ENCODE measurements around the gene PTPRM.

Gene PTPRM

DNA sequence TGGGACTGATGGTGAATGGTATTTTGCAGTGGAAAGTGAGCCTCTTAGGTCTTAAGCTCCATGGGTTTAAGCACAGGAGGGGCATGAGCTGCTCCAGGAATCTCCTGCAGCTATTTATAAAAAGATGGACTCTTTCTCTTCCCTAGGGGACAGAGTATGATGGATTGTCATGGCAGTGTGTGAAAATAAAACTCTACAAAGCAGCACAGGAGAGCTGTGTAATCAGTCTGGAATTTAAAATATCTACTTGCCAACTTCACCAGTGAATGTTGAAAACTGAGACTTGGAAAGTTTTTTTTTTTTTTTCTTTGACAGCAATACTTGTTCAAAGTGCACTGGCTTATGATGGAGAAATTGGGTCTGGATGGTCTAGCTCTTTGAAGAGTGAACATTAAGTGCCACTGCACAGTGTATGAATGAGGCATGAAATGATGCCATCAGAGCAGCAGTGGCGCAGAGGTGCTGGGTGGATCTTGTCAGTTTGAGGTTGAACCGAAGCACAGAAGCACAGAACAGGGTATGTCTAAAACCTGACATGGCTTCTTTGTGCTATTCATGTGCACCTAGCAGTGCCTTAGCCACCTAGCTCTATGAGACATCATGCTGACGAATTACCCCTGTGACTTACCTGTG lies 245.4 kb downstream of the PTPRM start:
- DNase-seq = no peak

DNA sequence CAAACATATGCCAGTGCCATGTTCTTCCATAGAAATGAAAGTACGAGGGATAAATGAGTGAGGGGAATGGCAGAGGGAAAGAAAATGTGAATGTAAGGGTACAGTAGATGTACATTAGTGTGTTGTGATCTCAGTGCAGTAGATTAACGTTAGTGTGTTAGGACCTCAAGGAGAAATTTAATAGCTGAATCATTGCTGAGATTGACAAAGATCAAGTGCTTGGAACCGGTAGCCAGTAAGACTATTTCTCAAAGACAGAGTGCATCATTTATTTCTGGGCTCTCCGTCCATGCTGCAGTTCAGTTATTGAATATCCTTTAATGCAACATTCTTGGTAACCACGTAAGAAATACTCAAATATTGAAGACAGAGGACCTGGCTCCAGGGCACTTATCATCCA lies 246.0 kb downstream of the PTPRM start:
- DNase-seq = no peak

DNA sequence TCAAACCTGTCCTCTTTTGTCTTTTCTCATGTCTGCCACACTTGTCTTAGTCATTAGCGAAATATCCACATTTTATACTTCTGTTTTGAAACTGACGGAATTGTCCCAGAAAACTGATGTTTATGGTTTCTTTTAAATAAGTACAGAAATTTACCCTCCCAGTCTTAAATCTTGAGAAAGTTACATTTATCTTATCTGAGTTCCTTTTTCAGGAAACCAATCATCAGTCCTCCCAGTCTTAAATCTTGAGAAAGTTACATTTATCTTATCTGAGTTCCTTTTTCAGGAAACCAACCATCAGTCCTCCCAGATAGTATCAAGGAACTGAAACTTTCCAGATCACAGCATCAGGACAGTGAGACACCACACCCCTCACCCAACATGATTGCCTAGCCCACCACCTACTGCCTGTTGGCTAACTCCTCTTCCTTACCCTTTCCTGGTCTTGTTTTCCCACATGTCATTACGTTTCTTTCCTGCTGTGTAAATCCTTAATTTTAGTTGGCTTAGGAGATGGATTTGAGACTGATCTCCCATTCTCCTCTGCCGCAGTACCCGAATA lies 247.7 kb downstream of the PTPRM start:
- DNase-seq = no peak

DNA sequence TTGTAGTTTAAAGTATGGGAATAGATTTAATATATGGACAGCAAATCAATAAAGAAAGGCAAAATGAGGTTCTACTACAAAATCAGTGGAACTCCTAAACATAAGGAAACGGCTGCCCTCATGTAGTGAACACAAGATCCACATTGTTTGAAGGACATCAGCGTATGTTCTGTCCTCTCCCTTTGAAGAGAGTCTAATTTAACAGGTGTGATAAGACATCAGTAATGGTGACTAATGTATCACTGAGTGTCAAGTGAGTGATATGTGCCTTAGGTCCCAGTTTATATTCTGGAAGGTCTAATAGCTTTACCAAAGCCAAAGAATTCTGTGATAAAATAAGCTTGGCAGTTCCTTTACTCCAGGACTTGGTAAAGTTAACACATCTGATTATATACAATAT lies 248.7 kb downstream of the PTPRM start:
- no peak for DNase-seq

DNA sequence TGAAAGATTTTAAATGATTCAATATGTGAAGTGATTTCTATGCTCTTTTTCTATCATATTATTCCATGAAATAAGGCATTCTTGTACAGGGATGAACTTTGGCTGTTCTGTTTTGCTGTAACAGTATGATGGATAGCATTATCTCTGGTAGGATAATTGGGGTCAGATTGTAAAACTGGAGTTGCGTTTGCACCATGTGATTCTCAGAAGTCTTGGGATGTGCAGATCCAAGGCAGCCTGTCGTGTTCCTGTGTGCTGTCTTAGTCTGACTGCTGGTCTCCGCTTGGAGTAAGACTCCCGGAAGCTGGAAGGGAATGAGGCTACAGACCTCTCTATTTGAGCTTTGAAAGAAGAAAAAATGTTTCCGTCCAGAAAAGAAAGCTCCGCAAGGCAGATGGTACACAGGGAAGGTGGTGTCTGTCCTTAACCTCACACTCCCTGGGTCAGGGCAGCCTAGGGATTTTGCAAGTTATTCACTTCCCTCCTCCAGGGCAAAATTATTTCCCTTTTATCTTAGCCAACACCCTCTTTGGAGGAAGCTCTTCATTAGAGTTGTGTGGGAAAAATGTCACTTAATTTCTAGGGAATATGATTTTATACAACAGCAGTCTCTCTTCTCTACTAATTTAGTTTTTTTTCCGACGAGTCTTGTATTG lies 250.6 kb downstream of the PTPRM start:
- no peak for DNase-seq

DNA sequence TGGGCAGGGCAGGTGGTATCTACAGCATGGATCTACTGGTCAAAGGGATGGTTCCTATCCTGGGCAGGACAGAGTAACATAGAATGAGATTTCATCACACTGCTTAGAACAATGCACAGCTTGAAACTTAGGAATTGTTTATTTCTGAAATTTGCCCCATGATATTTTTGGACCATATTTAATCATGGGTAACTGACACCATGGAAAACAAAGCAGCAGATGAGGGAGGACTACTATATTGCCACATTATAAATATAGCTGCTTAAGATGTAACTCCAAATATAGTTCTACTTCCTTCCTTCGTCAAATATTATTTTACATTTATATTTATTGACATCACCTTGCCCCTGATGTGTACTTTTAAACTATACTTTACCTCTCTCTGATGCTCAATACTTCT lies 254.7 kb downstream of the PTPRM start:
- DNase-seq = no peak

DNA sequence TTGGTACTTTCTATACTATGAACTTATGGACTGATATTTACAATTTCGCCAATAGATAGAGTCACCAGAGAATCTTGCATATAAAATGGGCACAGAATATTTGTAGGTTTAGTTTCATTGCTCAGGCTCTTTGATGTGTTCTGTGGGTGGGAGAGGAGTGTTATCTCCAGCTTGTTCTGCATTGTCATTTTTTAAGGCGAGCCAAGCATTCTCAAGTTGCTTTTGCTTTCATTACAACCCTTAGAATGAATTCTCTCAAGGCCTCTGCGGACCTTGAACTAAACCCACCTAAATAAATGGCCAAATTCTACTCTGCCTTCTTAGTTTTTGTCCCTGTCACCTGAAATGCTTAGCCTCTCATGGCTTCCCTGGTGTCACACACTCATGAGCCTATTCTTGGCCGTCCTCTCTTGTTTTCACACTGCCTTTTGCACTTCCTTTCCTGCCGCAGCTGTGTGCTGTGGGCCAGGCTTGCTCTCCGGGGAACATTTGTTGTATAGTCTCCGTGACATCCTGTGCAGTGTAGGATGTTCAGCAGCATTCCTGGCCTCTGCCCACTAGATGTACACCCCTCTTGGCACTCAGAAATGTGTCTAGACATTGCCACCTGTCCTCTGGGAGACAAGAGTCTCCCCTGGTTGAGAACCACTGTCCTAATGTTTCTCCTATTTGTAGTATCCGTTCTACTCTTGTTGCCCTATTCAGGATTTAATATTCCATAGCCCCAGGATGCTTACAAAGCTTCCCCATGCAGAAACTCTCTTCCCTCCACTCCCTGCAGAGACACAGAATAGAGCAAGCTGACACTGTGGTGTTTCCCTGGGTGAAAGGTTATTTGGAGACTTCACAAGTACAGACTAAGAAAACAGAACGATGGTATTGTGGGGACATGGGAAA lies 255.6 kb downstream of the PTPRM start:
- DNase-seq = no peak

DNA sequence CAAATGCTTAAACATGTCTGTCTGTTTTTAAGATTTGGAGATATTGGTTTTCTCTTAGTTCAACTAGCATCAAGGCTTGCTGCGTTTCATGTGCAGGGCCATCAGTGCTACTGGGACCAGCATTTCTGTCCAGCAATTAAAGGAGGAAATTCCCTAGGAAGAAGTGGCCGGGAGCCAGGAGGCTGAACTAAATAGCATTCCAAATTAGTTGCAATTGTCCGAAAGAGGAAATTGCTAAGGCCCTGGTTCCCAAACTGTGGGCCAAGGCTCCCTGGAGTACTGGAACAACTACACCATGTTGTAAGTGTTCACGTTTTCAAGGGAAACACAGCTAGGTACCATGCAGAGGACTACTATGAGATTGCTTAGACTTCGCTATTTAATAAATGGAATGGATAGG lies 257.9 kb downstream of the PTPRM start:
- no peak for DNase-seq

DNA sequence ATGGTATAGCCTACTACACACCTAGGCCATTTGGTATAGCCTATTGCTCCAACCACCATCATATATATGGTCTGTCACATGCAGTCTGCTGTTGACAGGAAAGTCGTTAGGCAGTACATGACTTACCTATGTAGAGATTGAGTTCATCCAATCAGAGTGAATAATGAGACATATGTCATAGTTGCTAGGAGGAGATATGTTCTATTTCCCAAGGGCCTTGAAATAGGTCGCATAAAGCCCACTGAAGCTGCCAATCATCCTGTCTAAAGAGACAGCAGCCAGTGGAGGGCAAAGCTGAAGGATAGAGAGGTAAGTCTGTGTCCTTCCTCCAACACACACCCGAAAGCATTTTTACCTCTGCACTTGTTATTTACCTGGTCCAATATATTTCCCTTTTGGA lies 263.4 kb downstream of the PTPRM start:
- no peak for DNase-seq

DNA sequence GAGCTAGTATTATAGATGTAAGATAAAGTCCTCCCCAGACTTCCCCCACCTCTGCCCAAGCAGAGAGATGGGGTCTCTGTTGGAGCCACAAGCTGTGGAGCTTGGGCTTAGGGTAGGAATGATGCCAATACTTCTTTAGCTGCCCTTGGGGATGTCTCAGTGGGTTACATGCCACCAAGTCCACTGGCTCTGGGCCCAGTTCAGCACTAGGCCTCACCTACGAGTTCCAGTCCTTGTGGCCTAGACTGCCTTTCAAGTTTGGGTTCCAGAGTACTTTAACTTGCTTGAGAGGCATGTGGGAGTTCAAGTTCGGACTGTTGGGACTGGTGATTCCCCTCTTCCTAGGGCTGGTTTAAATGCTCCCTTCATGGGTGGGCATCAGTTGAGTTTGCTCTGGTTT lies 272.4 kb downstream of the PTPRM start:
- no peak for DNase-seq

DNA sequence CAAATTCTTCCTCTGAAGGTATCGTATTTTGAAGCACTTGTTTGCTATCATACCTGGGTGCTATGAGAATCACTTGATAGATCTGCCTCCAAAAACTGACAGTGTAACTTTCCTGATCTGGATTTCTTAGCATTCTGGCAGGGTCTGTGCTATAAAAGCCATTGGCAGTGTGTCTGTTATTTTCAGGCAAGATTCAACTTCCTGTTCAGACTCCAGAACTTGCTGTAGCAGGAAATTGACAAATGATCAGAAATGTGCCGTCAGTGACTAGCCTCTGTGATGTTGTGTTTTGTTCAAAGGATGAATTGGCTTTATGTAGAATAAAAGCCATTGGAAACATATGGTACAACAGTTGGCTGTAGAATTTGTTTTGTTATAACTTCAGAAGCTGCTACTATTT lies 273.3 kb downstream of the PTPRM start:
- DNase-seq = no peak

DNA sequence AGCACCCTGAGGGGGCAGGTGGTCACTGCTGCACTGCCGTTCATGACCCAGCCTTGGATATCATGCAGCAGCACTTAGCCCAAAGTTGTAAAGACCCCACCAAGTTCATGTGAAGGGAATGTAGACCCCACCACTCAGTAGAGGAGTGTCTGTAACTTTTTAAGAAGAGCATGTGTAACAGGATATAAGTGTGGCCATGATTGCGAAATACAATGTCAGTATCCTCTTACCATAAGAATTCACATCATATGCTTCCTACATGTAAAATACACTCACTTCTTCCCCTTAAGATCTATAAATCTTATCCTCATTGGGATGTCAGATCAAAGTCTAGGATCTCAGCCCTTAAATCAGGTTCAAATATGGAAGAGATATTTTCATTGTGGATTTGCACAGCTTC lies 276.9 kb downstream of the PTPRM start:
- no peak for DNase-seq

DNA sequence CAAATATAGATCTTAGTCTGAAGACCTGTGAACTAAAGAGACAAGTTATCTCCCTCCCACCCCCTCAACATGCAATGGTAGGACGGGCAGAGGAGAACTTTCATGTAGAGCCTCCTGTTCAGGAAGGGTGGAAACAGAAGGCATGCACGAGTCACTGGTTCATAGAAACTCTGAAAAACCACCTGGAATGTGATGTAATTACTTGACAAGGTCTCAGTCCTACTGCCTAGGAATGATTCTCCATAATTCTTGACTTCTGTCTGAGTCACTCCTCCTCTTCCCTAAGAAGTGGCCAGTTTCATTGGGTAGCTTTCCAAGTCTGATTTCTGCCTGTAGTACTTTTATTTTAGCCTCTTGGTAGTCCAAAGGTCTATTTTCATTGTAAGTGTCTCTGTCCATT lies 277.3 kb downstream of the PTPRM start:
- DNase-seq = no peak

DNA sequence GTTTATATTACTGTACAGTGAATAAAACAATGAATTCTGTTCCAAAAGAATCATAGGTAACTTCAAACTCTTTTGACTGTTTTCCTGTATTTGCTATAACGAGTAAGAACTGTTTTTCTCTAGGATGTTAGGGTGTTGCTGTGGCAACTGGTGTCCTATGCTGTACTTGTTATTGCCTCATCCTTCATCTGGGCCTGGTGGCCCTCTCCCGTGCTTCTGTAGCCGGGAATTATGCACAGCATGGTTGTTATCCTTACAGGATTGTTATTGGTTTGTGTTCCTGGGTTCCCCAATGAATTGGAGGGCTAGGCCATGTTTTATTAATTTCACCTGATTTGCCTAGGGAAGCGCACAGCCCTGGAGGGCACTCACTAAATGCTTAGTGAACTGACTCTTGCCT lies 279.2 kb downstream of the PTPRM start:
- no peak for DNase-seq

DNA sequence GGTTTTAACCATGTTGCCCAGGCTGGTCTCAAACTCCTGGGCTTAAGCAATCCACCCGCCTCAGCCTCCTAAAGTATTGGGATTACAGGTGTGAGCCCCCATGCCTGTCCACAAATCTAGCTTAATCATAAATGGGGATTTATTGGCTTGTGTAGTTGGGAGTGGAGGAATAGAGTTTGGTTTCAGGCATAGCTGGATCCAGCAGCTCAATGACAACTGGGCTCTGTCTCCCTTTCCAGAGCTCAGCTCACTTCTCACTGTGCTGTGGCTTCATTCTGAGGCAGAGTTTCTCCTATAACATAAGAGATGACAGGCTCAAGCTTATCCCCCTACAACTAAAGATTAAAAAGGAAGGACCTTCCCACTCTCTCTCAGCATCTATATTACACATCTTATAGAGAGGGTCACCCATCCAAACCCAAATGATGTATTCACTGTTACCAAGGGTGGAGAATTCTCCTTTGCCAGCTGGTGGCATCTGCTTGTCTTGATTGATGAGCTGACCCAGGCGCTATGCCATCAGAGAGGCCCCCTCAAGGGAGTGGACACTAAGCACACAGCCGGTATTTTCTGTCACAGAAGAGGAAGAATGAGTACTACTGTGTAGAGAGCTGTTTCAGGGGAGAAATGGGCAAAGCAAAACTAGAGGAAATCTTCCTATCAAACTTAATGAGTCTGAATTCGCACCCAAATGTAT lies 280.4 kb downstream of the PTPRM start:
- DNase-seq = no peak

DNA sequence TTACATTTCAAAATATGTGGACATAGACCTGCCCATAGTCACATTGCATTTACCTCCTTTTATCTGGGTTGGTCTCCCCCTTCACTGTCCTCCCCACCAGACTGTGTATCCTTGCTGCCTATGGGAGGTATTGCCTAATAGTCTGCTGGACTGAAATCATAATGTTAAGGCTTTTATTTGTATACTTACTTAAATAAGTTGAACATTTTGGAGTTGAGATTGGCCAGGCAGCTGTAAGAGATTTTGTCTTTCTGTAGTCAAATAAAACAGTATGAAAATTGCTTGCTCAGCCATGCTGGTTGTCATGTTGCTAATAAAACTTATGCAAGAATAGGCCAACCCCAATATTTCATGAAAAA lies 280.9 kb downstream of the PTPRM start:
- no peak for DNase-seq

DNA sequence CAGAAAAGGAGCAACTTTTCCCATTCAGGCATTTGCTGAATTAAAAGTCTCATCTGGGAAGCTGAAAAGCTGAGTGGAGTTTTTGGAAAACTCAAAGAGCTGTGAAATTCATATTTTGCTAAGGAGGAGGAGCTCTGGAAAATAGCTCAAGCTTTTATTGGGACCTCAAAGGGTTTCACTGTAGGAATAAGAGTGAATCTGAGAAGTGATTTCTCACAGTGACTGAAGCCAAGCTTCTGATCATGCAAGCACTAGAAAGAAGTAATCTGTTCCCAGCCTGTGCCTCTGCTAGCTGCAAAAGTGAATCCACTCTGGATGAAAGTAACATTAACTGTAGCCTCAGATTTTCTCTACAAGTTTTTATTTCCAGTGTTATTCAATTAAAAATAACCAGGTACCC lies 283.3 kb downstream of the PTPRM start:
- no peak for DNase-seq

DNA sequence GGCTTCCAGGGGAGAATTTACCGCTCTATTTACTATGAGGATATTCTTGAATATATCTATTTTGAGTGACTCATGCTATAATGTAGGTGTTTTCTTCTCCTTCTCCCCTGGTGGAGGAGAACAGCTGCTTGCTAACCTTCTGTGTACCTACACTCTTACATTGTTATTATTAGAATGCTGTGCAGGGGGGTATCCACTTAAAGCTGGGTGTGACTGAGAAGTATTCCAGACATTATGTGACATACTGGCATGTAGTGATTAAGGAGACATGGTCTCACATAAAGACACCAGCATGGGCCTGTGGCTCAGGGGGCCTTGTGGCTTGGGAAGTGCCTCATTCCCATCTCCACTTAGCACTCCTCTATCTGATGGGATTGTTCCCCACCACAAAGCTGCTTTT lies 287.9 kb downstream of the PTPRM start:
- no peak for DNase-seq

DNA sequence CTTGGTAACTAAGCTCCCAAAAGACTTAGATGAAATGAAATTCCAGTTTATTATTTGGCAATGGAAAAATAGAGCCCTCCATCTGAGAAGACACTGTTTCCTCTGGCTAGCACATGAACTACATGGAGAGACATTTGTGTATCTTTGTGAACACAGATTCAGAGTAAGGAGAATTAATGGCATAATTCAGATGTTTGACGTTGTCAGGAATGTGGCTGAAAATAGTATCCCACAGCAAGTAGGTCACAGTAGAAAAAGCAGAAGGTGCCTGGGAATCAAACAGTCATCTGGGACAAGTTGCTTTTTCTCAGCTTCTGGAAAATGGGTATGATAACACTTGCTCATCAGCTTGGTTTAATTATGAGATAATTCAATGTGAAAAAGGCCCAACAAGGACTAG lies 288.6 kb downstream of the PTPRM start:
- no peak for DNase-seq

DNA sequence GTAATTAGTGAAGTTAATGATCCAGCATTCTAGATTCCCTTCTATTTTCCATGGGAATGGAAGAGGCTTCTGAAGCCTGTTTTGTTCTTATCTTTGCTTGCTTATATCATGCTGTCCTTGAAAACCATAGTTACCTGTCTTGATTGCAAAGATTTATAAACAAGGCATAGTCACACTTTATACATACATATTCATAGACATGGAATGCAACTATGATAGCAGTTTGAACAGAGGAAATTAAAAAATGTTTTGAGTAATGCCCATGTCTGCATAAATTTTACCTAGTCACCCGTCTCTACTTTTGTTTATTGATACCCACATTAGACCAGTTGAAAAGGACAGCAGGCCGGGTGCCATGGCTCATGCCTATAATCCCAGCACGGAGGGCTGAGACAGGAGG lies 289.0 kb downstream of the PTPRM start:
- DNase-seq = no peak

DNA sequence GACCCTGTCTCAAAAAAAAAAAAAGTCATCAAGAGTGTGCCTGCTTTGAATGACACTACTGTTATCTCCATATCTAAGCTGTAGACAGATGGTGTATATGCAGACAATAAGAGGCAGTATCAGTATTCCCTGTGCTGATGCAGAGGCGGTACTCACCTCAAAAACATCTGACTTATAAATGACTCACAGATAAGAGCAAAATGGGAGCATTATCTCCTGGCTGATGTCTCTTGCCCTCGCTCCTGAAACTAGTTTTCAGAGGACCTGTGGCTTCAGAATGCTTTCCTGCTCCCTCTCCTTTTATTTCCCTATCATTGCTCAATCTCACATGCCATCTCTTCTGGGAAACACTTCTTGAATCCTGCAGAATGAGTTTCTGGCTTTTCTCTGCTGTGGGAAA lies 289.6 kb downstream of the PTPRM start:
- DNase-seq = no peak

DNA sequence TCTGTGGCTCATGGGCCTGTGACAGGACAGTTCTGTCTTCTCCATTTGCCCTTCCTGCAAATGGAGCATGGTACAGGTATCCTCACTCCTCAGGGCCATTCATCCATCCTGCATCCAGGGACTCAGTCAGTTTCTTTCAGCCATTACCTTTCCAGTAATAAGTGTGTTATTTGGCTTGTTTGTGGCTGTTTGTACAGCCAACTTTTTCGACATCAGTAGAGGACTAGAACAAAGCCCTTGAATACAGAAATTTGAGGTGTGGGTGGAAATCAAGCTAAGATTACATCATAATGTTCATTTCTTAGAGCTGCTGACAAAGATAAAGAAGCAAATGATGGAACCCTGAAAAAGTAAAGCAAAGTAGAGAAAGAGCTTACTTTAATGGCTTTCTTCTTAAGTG lies 290.4 kb downstream of the PTPRM start:
- no peak for DNase-seq

DNA sequence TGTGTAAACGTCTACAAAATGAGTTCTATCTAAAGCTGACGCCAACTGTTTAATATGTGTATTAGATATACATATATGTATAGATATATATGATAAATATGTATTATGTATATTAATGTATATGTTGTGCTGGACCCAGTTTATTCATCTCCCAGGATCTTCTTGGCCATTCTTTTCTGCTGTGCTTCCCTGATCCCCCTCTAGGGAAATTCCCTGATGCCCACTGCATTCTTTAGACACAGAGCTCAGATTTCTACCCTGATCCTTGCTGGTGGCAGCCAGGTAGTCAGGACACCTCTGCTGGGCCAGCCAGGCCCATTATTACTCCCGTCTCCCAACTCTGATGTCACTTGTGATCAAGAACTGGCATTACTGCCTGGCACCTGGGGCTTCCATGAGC lies 292.0 kb downstream of the PTPRM start:
- DNase-seq = no peak

Data from inflammatory macrophage (primary cell).